GM23248 (cell line): ENCODE data around the gene RNF157. TPM values are rescaled to one million over a fixed set of nuclear protein-coding genes. Genes with fewer than 3 reads are reported as not detected.
"Not testable (repeated sequence)": the region's sequence is repeated elsewhere in the genome, so short reads cannot be mapped to it uniquely, and the experiment has no call there.

Experiments
- DNase-seq: peaks from one replicate; pipeline ENCODE4 v3.0.0-alpha.2; 2015
- H2AFZ ChIP-seq: fragments of 200-600 bp; sonication (generic); 2 replicates; pipeline ENCODE4 v1.6.1; 2016; ENCODE audit warnings: antibody characterized with exemption
- H3F3A ChIP-seq: fragments of 200-600 bp; sonication (generic); 2 replicates; pipeline ENCODE4 v1.6.1; 2016; ENCODE audit warnings: mild to moderate bottlenecking, antibody characterized with exemption, mixed run types; ENCODE audit not compliant: insufficient read depth
- H3K27ac ChIP-seq: fragments of 200-600 bp; sonication (generic); 2 replicates; pipeline ENCODE4 v1.5.1; 2016; ENCODE audit warnings: mild to moderate bottlenecking
- H3K27me3 ChIP-seq: fragments of 200-600 bp; sonication (generic); replicated peaks from 2 replicates; pipeline ENCODE4 v1.6.1; 2016; ENCODE audit warnings: mild to moderate bottlenecking; ENCODE audit not compliant: insufficient read depth
- H3K36me3 ChIP-seq: fragments of 200-600 bp; sonication (generic); 2 replicates; pipeline ENCODE4 v1.6.1; 2016; ENCODE audit warnings: low read depth, mild to moderate bottlenecking
- H3K4me1 ChIP-seq: fragments of 200-600 bp; sonication (generic); 2 replicates; pipeline ENCODE4 v1.6.1; 2016; ENCODE audit warnings: mild to moderate bottlenecking; ENCODE audit not compliant: insufficient read depth
- H3K4me2 ChIP-seq: fragments of 200-600 bp; sonication (generic); one replicate; pipeline ENCODE4 v1.6.1; 2016; ENCODE audit warnings: mild to moderate bottlenecking; ENCODE audit not compliant: unreplicated experiment
- H3K4me3 ChIP-seq: fragments of 200-600 bp; sonication (generic); 2 replicates; pipeline ENCODE4 v1.5.1; 2016; ENCODE audit warnings: mild to moderate bottlenecking
- H3K79me2 ChIP-seq: fragments of 200-600 bp; sonication (generic); 2 replicates; pipeline ENCODE4 v1.6.1; 2016; ENCODE audit warnings: mild to moderate bottlenecking; ENCODE audit not compliant: insufficient read depth
- H3K9ac ChIP-seq: fragments of 200-600 bp; sonication (generic); 2 replicates; pipeline ENCODE4 v1.6.1; 2016; ENCODE audit warnings: mild to moderate bottlenecking
- H3K9me2 ChIP-seq: fragments of 200-600 bp; sonication (generic); 2 replicates; pipeline ENCODE4 v1.6.1; 2016; ENCODE audit warnings: mixed run types, mild to moderate bottlenecking, moderate library complexity; ENCODE audit not compliant: insufficient read depth
- H3K9me3 ChIP-seq: fragments of 200-600 bp; sonication (generic); one replicate; pipeline ENCODE4 v1.6.1; 2017; ENCODE audit warnings: low read depth
- H4K20me1 ChIP-seq: fragments of 200-600 bp; sonication (generic); 2 replicates; pipeline ENCODE4 v1.6.0; 2016; ENCODE audit not compliant: insufficient read depth
- EZH2 ChIP-seq: fragments of 200-600 bp; sonication (generic); IDR thresholded peaks from 2 replicates; pipeline ENCODE4 v1.6.1; 2018; ENCODE audit warnings: antibody characterized with exemption, mild to moderate bottlenecking; ENCODE audit not compliant: insufficient read depth, poor library complexity, severe bottlenecking
- EZH2phosphoT487 ChIP-seq: fragments of 200-600 bp; sonication (generic); IDR thresholded peaks from 2 replicates; pipeline ENCODE4 v1.6.1; 2018; ENCODE audit warnings: antibody characterized with exemption, moderate library complexity, mild to moderate bottlenecking, low read depth; ENCODE audit not compliant: insufficient read depth
- WGBS, 2 experiments: methylation state at CpG; one replicate each; pipeline ENCODE4 v1.1.6; 2015 to 2017; ENCODE audit warnings: low lambda C conversion rate in 2 of 2, low coverage in 1 of 2; ENCODE audit errors: missing lambda C conversion rate in 2 of 2; 5-methylcytosine and 5-hydroxymethylcytosine counted together
- in situ Hi-C: fragments of 300-500 bp; cut with MboI; formaldehyde crosslinking; loops from 2 replicates; pipeline ENCODE4 v1.15.0; 2020
- polyA plus RNA-seq: library from polyadenylated mRNA; unstranded; fragments of >200 nt; fragmentation: Nextera tagmentation; extraction: Ambion mirVana; gene quantifications from 2 replicates; pipeline ENCODE4 v1.2.1, GENCODE V29; 2016
- total RNA-seq: library from RNA; depleted of rRNA; stranded (reverse); fragments of >200 nt; shearing (Covaris generic); gene quantifications from 2 replicates; pipeline ENCODE4 v1.2.3, GENCODE V29; 2014

Gene RNF157
- total and polyA plus RNA-seq, 2 experiments from 2014 or later: 0.31 to 4.0 TPM

DNA sequence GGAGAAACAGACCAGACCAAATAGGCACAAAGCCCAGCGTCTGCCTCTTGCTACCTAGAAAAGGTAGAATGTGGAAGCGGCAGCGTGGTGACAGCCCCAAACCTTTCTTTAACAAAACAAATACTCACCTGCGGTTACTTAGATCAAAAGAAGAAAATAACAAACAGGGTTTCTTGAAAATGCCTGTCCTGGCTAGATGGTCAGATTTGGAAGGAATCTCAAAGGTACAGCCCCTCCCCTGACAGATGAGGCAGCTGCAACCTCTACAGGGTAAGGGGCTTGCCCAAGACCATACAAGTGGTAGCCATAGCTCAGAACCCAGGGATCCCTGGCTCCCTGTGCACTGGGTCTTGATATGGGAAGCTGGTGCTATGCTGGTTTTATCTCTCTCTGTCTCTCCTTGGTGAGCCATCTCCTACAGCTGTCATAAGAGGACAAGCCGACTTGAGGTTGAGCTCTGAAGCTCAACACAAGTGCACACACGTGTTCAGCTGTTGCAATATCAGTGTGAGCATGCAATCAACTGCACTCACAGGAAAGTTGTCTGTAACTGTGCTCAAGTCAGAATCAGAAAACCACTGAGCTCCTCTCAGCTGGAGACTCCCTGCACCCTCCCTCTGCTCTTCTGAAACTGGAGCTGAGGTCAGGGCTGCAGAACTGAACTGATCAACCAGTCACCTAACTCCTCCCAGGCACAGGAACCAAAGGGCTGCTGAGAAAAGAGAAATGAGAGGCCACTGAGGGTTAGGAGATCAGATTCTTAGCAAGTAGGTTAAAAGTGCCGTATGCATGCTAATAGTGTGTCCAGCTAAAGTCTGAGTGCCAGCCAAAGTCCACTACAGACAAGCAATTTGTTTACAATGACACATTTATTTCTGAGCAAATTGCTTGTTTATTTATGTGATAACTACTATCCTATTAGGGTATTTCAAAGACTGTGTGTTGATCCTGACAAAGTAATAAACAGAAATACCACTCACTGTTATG, 6.1 kb upstream of the RNF157 start:
- no peak overlapping the region for H3K4me2 ChIP-seq
- TF ChIP-seq EZH2phosphoT487 (no peak), EZH2 (no peak)

DNA sequence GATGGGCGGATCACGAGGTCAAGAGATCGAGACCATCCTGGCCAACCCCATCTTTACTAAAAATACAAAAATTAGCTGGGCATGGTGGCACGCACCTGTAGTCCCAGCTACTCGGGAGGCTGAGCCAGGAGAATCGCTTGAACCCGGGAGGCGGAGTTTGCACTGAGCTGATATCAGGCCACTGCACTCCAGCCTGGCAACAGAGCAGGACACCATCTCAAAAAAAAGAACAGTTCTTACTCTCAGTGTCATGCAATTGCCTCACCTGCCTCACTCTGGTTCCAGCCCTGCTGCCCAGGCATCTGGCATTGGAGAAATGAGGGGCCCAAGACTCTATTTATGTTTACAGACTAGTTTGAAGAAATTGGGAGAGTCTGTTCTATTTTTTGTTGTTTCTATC, 4.4 kb upstream of the RNF157 start:
- in situ Hi-C loops, H3K9me2 ChIP-seq: not testable (repeated sequence)
- H3K27me3 ChIP-seq: peaks cover 24% of the 10 kb centered on the region; the same call in 1 of the 2 replicates

More for the DNA sequence above, 6.1 kb upstream of the RNF157 start:
- no peak overlapping the region for H3K4me3 ChIP-seq
- no peaks in the 10 kb centered on the region for H4K20me1 ChIP-seq
- peaks cover 3% of the 10 kb centered on the region for H3K4me1 ChIP-seq
- no peaks in the 10 kb centered on the region for H3K9me3 ChIP-seq
- no peak overlapping the region for H3K9ac ChIP-seq
- 69 to 76% methylated on average over 7 of the region's 7 CpGs for WGBS, 2 experiments
- H3K79me2 ChIP-seq: no peaks in the 10 kb centered on the region
- H2AFZ ChIP-seq: no peak overlapping the region
- H3K27me3 ChIP-seq: peaks cover 15% of the 10 kb centered on the region; the same call in 1 of the 2 replicates
- H3K36me3 ChIP-seq: no peaks in the 10 kb centered on the region
- H3K9me2 ChIP-seq: no peaks in the 10 kb centered on the region
- DNase-seq: peak; percentile 41
- in situ Hi-C loops: no loop called here
- peaks cover 2% of the 10 kb centered on the region; the same call in 1 of the 2 replicates for H3F3A ChIP-seq
- no peak overlapping the region for H3K27ac ChIP-seq

DNA sequence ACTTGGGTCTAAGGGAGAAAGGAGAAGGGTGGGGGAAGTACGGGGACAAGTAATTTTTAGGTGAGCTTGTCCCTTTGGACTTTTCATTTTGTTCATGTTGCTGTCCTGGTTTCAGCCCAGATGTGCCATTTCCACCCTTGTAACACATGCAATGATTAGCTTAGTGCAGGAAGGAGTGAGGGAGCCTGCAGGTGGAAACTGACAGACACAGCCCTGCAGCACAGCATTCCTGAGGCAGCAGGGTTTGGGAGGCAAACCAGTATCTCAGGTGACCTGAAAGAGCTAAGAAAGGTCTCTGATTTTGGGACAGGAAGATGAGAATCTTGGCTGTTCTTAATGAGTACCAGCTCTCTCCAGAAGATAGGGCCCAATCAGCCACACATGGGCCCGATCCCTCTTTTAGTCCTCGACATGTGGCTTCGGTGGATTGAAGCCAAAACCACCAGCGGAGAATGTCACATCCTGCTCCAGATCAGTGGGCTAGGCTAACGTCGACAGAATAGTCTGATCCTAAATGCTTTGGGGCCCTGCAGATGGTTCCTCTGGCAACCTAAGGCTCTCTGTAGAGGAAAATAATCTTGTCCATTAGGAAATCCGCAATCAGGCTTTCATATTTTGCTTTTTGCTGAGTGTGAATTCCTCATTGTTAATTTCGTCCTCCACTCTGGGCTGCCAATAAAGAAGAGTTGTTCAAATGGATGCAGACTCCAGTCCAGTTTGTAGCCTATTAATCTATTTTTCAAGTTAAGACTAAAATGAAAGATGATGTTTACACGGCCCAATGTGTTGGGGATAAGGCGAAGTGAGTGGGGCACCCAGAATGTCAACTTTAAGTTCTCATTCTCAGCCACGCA, 3.8 kb upstream of the RNF157 start:
- Histone ChIP-seq H3K27ac (no peak overlapping the region), H3F3A (no peaks in the 10 kb centered on the region), H3K9ac (no peak overlapping the region), H2AFZ (no peak overlapping the region), H3K36me3 (no peaks in the 10 kb centered on the region), H3K9me3 (no peaks in the 10 kb centered on the region), H4K20me1 (no peaks in the 10 kb centered on the region), H3K27me3 (peaks cover 29% of the 10 kb centered on the region), H3K4me3 (no peak overlapping the region), H3K9me2 (no peaks in the 10 kb centered on the region), H3K4me1 (no peaks in the 10 kb centered on the region), H3K4me2 (no peak overlapping the region), H3K79me2 (no peaks in the 10 kb centered on the region)
- in situ Hi-C loops: no loop called here
- DNase-seq: no peak
- WGBS, 2 experiments: 54 to 58% methylated on average over 12 of the region's 12 CpGs
- no peak for TF ChIP-seq EZH2
- TF ChIP-seq EZH2phosphoT487: no peak

More for the DNA sequence above, 4.4 kb upstream of the RNF157 start:
- H3K4me3 ChIP-seq, H3K9ac ChIP-seq, H3K27ac ChIP-seq, H3F3A ChIP-seq, DNase-seq, H3K79me2 ChIP-seq, H3K4me1 ChIP-seq, H4K20me1 ChIP-seq, H3K36me3 ChIP-seq, H3K9me3 ChIP-seq, H3K4me2 ChIP-seq, H2AFZ ChIP-seq: not testable (repeated sequence)
- 77 to 84% methylated on average over 8 of the region's 8 CpGs for WGBS, 2 experiments

DNA sequence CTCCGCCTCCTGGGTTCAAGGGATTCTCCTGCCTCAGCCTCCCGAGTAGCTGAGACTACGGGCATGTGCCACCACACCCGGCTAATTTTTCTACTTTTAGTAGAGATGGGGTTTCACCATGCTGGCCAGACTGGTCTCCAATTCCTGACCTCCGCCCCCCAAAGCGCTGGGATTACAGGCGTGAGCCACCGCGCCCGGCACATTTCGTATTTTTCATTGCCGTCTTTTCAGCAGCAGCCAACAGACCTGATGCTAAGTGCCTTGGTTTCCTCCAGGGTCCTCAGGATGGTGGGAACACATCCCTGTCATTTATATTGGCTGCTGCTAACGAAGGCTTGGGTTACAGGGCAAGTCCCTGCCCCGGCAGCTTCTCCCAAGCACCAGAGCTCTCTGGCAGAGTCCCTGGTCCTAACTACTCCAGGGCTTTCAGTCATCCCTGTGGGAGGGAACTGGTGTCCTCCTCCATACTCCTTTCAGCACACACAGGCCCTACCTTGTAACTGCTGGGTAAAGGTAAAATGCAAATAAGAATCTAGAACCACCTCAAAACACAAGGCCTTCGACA, 1.5 kb upstream of the RNF157 start:
- Histone ChIP-seq H3K9me2 (no peaks in the 10 kb centered on the region), H3F3A (peaks cover 8% of the 10 kb centered on the region; the same call in 1 of the 2 replicates), H4K20me1 (no peaks in the 10 kb centered on the region), H3K36me3 (no peaks in the 10 kb centered on the region), H3K79me2 (no peaks in the 10 kb centered on the region), H3K27ac (no peak overlapping the region), H3K4me3 (no peak overlapping the region), H3K27me3 (peaks cover 37% of the 10 kb centered on the region), H3K4me2 (no peak overlapping the region), H2AFZ (peak overlapping the region; percentile 93; the same call in 1 of the 2 replicates), H3K9me3 (no peaks in the 10 kb centered on the region), H3K9ac (no peak overlapping the region), H3K4me1 (no peaks in the 10 kb centered on the region)
- no peak for DNase-seq
- 93 to 95% methylated on average over 15 of the region's 15 CpGs for whole genome bisulfite sequencing, 2 experiments
- TF ChIP-seq EZH2phosphoT487 (no peak), EZH2 (no peak)
- in situ Hi-C loops: no loop called here
